Medulla oblongata (tissue), 1 donor: Measurements from ENCODE around the gene RDH5.
A peak's percentile ranks its signal among the peaks of the same experiment; 100 is the strongest.

Source experiments
- DNase-seq: peaks from one replicate; pipeline ENCODE4 v3.0.0-alpha.2; 2015; ENCODE audit errors: extremely low spot score

RDH5 gene

GRCh38 chr12:55720071-55720564 lies at the start of gene RDH5:
RDH5 (plus strand) TSS chr12:55720393; CDS start chr12:55721185, 792 bp downstream.
- peak; percentile 70 for DNase-seq

DNA sequence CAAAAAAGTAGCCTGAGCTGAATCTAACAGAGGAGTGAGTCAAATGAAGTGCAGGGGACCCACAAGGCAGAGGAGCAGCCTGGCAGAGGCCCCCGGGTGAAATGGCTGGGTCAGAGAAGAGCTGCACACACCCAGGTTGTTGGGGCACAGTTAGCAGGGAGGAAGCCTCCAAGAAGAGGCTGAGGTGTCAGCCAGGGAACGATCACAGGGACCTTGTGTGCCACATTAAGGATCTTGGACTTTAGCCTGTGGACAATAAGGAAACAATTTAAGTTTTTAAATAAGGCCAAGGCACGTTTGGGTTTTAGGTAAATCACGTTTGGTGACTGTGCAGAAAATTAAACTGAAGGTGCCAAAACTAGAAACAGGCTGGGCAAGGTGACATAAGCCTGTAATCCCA lies 48.4 kb upstream of the RDH5 start:
- no peak for DNase-seq

DNA sequence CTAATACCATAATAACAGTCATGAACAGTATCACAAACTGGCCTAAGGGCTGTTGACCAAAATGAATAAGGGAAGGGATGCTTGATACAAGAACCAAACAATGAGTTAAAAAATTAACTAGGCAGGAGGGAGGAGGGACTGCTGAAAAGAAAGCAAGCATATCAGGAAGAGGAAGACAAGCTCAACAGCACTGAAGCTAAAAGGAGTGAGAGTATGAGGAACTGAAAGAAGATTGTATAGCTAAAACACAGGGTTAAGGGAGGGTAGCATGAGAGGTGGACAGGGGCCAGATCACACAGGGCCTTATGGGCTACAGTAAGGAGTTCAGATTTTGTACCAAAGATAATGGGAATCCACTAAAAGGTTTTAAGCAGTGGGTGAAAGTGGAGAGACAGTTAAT lies 46.6 kb upstream of the RDH5 start:
- DNase-seq, result peak; percentile 67

- DNase-seq, result no peak
Measured at GRCh38 chr12:55675666-55676065, 44.5 kb upstream of the RDH5 start.

DNA sequence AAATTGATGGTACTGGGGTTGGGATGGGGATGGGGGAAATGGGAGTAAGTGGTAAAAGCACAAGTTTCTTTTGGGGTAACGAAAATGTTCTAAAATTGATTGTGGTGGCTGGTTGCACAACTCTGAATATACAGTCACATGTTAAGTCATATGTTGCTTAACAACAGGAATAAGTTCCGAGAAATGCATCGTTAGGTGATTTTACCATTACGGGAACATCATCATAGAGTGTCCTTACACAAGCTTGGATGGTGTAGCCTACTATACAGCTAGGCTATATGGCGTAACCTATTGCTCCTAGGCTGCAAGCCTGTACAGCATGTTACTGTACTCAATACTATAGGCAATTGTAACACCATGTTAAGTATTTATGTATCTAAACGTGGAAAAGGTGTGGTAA lies 43.5 kb upstream of the RDH5 start:
- DNase-seq, result peak; percentile 35

GRCh38 chr12:55679691-55680090 lies 40.5 kb upstream of the RDH5 start:
- no peak for DNase-seq

DNA sequence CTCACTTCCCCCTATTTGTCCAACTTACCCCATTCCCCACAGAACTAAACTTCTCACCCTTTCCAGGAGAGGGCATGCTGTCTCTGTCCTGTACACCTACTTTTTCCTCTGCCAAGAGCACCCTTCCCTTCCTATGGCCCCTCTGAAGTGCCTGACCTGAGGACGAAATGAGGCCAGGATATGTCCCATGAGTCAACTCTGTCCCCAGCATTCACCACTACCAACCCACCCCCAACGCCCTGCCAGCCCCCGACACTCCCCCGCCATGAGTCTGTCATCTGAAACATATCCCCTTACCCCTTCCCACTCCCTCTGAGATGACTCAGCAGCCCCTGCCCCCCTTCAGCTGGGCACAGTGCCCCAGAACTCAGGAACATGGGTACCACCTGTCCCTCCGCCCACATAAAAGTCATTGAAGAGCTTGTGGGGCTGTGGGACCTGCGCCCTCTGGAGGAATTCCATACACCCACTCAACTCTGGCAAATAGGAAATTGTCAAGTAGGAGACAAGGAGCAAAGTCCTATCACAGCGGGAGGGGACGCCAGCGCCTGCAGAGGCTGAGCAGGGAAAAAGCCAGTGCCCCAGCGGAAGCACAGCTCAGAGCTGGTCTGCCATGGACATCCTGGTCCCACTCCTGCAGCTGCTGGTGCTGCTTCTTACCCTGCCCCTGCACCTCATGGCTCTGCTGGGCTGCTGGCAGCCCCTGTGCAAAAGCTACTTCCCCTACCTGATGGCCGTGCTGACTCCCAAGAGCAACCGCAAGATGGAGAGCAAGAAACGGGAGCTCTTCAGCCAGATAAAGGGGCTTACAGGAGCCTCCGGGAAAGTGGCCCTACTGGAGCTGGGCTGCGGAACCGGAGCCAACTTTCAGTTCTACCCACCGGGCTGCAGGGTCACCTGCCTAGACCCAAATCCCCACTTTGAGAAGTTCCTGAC lies 38.8 kb upstream of the RDH5 start:
- peak; percentile 47 for DNase-seq

DNA sequence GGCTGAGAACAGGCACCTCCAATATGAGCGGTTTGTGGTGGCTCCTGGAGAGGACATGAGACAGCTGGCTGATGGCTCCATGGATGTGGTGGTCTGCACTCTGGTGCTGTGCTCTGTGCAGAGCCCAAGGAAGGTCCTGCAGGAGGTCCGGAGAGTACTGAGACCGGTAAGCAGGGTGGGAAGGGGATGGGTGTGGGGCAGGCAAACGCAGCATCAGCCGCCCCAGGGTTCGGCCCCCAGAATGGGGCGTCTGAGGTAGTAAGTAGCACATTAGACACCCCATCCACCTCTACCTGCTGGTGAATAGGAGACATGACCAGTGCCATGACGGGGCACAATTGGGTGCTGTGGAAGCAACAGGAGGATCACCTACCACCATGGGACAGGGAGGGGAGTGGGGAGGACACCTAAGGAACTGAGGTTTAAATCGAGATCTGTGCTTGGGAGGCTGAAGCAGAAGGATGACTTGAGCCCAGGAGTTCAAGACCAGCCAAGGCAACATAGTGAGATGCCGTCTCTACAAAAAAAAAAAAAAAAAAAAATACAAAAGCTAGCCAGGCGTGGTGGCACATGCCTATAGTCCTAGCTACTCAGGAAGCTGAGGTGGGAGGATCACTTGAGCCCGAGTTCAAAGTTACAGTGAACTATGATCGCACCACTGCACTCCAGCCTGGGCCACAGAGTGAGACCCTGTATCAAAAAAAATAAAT lies 38.0 kb upstream of the RDH5 start:
- no peak for DNase-seq

DNA sequence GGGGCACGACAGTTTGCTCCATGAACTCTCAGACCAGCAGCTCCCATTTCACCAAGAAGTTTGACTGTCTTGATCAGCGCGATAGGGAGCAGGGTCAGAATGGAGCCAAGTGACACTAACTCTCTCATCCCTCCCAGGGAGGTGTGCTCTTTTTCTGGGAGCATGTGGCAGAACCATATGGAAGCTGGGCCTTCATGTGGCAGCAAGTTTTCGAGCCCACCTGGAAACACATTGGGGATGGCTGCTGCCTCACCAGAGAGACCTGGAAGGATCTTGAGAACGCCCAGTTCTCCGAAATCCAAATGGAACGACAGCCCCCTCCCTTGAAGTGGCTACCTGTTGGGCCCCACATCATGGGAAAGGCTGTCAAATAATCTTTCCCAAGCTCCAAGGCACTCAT lies 36.5 kb upstream of the RDH5 start:
- DNase-seq, result no peak

DNA sequence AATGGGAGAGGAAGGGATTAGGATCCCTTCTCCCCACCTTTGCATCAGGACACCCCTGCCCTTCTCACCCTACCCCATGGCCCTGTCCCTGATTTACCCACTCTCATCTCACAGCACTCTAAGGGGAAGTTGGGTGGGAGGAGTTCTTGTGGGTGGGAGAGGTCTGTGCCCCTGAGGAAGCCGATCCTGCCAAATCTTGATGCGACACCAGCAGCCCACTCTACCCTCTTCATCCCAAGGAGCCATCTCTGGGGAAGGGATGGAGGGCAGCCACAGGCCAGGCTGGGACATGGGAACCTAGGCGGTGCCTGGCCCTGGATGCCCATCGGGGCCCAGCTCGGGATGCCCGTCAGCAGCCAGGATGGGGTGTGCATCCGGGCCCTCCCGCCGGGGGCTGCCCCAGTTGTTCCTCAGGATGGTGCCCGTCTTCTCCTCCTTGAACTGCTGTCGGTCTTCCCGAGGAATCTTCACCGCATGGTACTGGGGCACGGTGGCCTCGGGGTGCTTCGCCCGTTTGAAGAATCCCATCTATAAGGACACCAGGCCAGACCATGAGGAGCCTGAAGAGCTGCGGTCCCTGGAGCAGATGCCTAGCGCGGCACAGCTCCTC lies 35.3 kb upstream of the RDH5 start:
- DNase-seq, result no peak

GRCh38 chr12:55685671-55686070 lies 34.5 kb upstream of the RDH5 start:
- no peak for DNase-seq

GRCh38 chr12:55686366-55687010 lies 33.7 kb upstream of the RDH5 start:
- peak; percentile 66 for DNase-seq

DNA sequence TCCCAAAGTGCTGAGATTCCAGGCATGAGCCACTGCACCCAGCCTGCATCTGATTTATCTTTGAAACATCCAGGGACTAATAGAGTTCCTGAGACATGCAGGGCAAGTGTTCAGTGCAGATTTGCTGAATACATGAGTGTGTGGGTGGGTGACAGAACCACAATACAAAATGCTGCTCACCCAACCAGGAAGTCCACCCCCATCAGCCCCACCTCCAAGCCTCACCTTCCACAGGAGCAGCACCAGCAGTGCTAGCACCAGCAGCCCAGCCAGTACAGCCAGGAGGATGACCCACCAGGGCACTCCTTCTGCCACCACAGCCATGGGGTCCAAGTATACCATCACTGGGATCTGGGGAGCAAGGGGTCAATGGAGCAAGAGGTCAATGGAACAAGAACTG lies 32.4 kb upstream of the RDH5 start:
- DNase-seq, result no peak

DNA sequence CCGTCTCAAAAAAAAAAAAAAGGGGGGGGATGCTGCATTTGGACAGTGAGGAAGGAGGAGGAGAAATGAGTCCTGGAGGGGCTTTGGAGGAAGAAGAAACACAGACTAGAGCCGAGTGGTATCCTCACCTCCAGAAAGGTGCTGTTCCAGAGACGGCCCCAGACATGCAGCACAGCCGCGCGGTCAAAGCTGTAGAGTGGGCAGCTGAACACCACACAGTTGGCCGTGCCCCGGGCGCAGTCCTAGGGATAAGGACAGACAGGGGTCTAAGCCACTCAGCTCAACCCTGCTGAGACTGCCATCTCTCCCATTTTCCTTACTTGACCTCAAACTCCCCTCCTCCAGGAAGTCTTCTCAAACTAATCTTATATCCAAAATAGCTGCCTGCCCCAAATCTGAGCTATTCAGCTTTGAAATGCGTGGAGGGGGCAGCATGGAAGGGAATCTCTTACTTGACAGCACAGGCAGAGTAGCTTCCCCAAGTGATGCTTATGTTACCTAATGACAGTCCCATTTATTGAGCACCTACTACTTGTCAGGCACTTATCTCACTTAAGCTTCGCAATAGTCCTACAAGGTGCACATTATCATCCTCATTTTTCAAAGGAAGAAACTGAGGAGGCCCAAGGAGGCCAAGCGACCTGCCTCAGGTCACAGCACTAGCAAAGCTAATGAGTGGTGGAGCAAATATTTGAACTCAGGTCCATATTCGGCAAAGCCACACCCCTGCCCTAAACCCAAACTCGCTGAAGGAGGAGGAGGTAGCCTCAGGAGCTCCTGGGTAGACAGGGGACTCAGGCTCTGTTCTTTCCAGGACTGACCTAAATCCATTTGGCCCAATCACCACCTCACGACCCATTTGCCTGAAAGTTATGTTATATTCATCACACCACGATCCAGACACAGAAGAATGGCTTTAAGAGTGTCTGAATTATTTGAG lies 31.2 kb upstream of the RDH5 start:
- DNase-seq, result no peak

DNA sequence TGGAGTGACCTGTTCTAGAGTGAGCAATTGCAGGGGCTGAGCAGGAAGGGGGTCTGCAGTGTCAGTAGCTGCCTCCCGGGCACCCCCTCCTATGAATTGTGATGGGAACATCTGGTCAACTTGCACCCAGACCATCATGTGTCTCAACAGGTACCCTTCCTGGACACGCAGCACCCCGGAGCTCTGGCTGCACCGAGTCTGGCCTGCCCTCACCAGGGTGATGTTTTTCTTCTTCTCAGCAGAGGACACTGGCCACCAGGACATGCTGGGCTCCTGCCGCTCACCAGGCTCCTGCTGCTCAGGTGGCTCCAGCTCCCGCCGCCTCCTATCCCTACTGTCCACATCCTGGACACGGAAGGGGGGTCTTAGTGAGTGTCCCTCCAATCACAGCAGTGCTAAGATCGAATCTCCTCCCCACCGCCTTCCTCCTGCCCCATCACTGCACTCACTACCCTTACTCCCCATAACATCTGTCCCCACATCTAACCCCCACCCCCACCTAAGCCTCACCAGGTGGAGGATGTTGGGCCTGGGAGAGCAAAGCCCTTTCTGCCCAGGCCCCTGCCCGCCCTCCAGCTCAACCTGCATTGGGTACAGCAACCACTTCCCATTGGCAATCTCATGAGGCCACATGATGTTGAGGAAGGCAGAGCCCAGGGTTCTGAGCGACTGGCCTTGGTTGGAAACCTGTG lies 27.4 kb upstream of the RDH5 start:
- no peak for DNase-seq

GRCh38 chr12:55693323-55694187 lies 26.6 kb upstream of the RDH5 start:
- DNase-seq, result no peak

DNA sequence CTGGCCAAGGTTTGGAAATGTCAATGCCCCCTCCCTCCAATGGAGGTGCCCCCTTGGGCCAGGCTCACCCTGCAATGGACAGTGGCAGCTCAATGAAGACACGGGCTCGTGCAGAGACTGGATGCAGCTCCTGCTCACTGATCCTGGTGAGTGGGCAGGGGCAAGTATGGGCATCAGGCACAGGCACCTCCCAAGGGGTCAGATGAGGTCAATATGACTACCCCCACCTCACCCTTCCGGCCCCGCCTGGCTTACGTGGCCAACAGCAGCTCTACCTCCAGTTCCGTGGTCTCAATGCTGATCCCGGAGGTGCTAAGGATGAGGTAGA lies 26.0 kb upstream of the RDH5 start:
- DNase-seq, result no peak

GRCh38 chr12:55694651-55695050 lies 25.5 kb upstream of the RDH5 start:
- no peak for DNase-seq

GRCh38 chr12:55695349-55695748 lies 24.8 kb upstream of the RDH5 start:
- DNase-seq, result no peak
